Stimulated activated CD4-positive, alpha-beta T cell treated with anti-CD3 and anti-CD28 coated beads, TNF-alpha, amount 100 ng/mL, for 24 hours (primary cell): ENCODE results near the gene MSMP.

Experiments used
- DNase-seq, 3 experiments: peaks; one replicate each; pipeline ENCODE4 v3.0.0-alpha.2; 2020; ENCODE audit warnings: low read depth in 3 of 3

MSMP gene

DNA sequence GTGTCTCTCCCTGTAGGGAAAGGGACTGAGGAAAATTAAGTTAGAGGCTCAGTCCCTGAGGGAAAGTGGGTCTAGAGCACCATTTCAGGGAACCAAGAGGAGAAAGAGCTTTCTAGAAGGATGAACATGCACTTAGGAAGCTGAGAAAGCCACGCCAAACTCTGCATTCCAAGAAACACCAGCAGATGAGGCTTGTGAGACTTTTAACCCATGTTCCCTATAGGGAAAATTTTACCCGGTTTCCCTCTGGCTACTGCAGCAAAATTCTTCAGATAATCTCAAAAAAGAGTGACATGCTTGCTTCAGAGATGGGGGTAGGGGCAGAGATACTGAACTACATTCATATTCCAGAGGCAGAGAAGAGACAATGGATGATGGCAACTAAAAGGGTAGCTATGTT is 30.6 kb downstream of the MSMP start:
- no peak for DNase-seq

- no peak for DNase-seq
Measured at GRCh38 chr9:35719546-35719945, 34.5 kb downstream of the MSMP start.

DNA sequence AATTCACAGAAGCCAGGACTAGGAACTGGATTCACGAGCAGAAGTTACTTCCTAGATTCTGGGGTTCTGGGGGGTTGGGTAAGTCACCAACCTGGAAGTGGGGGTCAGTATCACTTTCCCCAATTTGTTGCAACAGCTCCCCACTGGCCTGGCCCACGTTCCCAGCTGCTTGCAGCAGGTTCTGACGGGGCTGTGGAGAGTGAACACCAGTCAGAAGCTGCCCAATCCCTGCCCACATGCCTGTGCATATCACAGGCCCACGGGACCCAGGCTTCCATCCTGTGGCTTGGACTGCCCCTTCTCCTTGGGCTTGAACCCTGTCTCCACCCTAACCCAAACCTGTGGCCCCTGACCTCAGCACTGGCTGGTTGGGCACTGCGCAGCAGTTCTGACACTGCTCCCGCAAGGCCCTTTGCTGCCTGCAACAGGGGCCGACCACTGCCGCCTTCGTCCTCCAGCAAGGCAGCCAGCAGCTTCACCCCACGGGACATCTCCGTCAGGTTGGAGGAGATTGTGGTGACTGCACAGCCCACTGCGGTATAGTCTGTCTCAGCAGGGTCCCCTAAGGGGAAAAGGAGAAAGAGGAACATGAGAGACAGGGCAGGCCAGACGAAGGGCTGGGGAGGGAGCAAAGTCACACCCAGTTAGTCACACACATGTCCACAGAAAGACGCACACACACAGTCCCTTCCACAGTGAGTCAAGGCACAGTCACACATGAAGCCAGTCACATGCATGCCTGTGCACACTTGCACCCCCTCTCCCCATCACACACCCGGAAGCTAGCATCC is 35.2 kb downstream of the MSMP start:
- no peak for DNase-seq

DNA sequence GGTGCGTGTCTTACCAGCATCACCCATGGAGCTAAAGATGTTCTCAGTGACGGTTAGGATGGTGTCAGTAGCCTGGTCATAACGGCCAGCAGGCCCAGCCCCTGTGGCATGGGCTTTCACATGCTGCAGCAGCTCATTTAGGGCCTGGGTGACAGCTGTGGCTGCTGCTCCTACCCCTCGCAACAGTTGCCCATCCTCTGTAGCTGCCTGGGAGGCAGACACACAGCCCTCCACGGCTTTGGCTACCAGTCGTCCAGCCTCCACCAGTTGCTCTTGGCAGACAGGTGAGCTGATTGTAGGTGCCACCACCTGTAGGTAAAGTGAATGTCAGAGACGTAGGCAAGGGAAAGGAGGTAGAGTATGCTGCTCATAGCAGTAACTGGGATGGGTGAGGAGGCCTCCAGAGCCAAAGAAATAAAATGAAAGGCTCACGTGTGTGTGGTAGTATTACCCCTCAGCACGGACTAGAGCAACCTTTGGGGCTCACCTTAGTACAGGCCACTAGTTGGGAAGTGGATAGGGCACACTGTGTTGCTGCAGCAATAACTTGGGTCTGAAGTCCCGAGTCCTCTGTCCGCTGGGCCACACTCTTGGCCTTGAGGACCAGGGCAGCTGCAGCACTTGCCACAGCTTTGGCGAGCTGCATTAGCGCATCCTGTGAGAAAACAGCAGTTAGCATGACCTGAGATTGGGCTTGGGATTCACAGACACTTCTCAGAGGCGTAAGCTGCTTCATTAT is 36.8 kb downstream of the MSMP start:
- DNase-seq, result no peak

DNA sequence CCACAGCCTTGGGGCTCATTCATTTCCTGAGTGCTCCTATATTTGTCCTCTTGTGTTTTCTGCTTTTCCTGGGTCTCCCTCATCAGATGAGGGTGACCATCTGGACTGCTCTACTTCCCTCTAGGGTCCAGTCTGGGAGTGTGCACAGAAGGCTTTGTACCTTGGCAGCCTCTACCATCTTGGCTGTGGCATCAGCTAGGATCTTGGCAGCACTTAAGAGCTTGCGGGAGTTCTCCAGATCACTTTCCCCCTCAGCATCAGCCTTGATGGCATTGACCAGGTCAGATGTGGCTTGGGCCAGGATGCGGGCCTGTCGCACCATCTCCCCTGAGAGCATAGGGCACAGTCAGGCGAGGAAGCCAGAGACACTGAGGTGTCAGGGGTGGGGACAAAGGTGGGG is 37.8 kb downstream of the MSMP start:
- no peak for DNase-seq

DNA sequence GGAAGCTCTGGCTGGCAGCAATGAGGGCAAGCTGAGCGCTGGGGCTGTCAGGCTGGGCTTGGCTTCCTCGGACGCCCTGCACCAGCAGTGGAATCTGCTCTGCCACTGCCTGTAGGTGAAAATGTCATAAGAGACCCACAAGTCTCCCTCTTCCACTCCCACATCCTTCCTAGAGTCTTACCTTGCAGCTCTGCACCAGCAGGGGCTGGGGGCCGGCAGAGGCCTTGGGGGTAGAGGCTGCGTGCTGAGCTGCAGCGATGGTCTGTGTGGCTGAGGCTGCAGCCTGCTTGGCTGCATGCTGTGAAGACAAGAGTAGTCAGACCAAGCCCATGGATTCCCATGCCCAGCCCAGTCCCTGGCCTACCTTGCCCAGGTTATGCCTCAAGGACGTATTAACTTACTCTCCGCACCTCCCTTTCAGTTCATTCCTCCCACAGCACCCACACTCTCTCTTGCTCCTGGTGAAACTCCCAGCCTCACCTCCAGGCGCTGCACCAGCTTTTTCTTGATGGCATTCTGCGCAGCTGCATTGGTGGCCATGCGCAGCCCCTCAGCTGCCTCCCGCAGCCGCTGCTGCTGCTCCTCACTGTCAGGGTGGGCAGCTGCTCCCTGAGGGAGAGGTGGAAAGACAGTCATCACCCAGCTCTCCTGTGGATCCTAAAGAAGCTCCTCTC is 39.4 kb downstream of the MSMP start:
- no peak for DNase-seq

- DNase-seq, result no peak
Measured at GRCh38 chr9:35714123-35714522, 40.0 kb downstream of the MSMP start.

- no peak for DNase-seq
Measured at GRCh38 chr9:35713578-35713977, 40.5 kb downstream of the MSMP start.

DNA sequence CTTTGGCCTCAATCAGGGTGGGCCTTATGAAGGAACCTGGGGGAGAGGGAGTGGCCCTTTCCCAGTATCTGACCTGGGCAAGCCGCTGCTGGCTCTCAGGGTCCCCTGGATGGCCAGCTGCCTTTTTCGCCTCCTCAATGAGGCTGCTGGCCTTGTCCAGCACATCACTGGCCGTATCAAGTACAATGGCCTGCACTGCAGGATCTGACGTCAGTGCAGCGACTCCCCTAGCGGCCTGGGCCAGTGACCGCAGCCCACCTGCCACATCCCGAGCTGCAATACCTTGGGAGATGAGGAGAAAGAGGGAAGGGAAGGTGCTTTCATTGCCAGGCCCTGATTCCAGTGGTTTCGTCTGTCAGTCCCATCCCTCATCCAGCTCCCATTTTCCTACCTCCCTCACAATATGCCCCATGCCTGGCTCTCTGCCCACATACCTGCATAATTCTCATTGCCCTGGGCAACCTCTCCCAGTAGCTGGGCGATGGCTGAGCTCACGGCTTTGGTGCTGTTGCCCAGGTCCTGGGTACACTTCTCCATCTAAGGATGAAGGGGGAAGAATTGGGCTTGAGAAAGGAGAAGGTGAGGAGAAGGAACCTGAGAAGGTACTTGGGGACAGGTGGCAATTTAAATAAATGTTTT is 41.2 kb downstream of the MSMP start:
- no peak for DNase-seq

DNA sequence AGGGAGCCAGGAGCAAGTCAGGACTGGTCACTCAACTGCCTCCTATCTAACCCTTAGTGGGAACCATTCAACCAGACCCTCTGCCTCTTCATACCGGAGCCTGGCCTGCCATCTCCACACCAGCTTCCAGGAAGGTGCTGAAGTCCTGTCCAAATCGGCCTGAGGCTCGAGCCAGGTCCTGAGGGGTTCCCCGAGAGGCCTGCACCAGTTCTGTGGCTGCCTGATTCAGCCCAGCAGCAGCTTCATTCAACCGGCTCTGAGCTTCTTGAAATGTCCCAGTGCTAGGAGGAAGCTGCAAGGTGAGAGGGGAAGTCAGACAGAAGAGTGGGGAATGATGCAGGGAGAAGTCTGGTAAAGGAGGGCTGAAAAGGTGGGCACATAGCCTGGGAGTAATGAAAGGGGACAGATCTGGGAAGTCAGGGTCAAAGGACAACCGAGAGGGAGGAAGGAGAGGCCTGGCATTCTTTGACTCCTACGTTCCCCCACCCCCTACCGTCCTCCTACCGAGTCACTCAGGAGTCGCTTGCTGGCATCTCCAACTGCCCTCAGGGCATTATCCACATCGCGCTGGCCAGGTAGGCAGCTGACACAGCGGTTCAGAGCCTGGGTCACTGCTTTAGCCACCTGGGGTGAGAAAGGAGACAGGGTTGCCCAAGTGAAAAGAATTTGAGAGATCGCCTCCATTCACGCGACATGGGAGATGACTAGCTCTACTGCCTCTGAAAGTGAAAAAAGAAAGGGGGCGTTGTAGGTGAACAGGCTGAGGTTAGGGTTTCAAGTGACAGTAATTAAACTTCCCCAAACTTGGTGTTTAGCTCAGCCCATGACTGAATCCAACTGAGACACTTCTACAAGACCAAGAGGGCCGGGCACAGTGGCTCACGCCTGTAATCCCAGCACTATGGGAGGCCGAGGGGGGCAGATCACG is 42.3 kb downstream of the MSMP start:
- no peak for DNase-seq

DNA sequence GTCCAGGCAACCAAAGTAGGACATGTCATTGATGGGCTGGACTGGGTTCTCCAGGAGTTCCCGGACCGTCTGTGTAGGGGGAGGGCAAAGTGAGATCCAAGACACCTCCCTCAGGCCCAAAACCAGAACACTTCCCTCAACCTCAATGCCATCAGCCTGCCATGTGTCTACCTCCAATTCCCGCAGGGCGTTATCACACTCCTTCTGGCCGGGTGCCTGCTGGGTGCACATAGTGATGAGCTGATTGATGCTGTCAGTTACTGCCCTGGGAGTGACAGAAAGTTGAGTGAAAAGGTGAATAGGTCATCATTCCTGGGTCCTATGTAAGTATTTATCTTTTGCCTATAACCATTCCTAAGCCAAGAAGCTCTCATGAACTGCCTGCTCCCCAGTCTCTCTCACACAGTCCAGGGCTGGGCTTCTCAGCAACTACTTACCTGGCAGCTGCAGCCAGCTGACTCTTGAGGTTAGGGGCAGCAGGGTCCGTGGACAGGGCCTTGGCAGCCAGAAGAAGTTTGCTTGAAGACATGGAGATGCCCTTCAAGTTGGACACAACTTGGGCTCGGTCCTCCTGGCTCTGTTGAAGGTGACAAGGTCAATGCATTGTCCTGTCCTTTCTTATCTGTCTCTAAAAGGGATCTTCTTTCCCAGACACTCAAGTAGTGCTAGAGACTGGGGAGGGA is 43.1 kb downstream of the MSMP start:
- no peak for DNase-seq

DNA sequence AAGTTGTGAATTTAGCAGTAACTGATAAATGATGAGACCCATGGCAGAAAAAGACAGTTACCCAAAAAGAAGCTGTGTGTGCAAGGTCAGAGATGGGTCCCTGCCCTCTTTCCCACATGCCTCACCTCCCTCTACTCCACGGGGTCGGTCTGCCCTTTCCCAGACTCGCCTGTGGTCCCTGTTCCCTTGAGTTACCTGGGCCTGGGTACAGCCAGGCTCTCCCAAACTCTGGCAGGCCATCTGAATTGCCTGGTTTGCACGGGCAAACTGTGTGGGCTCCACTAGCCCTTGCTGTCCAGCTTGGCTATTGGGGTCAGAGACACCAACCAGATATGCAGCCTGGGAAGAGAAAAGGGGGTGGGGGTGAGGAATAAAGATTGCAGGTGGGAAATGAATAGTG is 45.9 kb downstream of the MSMP start:
- DNase-seq, result no peak

GRCh38 chr9:35706951-35707350 is 47.1 kb downstream of the MSMP start:
- DNase-seq, result no peak

GRCh38 chr9:35705836-35706430 is 48.1 kb downstream of the MSMP start:
- no peak for DNase-seq

GRCh38 chr9:35705372-35705771 is 48.7 kb downstream of the MSMP start:
- no peak for DNase-seq

DNA sequence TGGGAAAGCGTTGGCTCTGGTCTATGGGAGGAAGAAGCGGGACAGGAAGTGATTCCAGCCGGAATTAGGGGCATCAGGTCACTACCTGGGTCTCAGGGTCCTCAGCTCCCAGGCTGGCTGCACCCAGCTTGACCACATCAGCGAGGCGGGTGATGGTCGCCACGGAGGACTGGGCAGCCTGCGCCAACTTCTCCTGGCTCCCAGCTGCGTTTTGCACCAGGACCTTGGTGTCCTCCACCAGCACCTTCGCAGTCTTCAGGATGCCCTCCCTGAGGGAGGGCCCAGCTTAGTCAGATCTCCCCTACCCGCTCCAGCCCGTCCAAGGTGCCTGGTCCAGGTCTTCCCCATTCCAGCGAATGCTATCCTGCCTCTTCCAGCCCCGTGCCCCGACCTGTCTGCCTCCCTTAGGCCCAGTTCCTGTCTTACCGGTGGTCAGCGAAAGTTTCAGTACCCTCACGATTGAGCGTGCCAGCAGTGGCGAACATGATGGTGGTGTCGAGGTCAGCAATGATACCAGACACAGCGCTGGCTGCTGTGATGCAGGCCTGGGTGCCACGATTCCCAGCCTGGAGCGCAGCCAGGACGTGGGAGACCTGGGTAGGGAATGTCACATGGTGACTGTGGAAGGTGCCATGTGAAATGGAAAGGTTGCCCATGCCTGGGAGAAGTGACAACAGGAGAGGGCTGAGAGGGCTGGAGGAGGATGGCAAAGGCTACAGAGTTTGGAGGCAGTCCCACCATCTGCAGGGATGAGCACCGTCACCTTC is 50.0 kb downstream of the MSMP start:
- no peak for DNase-seq
